HepG2 (cell line): ENCODE data around the gene CD164L2. TPM values are rescaled to one million over a fixed set of nuclear protein-coding genes. Genes with fewer than 3 reads are reported as not detected.
A peak's percentile ranks its signal among the peaks of the same experiment; 100 is the strongest.

Source experiments
- CHD2 ChIP-seq: IDR thresholded peaks from 2 replicates; pipeline ENCODE4 v1.6.1; 2011; ENCODE audit warnings: low read depth, low read length, improper control_type of control experiment
- FOXC1 ChIP-seq: sonication (generic); formaldehyde crosslinking; IDR thresholded peaks from 2 replicates; pipeline ENCODE4 v1.8.0; 2022; ENCODE audit warnings: mild to moderate bottlenecking, missing genetic modification reagents, borderline replicate concordance
- FOXK1 ChIP-seq: sonication (generic); formaldehyde crosslinking; IDR thresholded peaks from 2 replicates; pipeline ENCODE4 v1.4.0; 2020; ENCODE audit warnings: low read depth, missing genetic modification reagents, borderline replicate concordance
- FOXM1 ChIP-seq: sonication (generic); formaldehyde crosslinking; IDR thresholded peaks from 2 replicates; pipeline ENCODE4 v1.5.0; 2020; ENCODE audit warnings: missing genetic modification reagents
- GMEB1 ChIP-seq: sonication (generic); formaldehyde crosslinking; IDR thresholded peaks from 2 replicates; pipeline ENCODE4 v1.5.1; 2020; ENCODE audit warnings: missing genetic modification reagents, mild to moderate bottlenecking, borderline replicate concordance
- HDAC2 ChIP-seq: sonication (generic); formaldehyde crosslinking; IDR thresholded peaks from 2 replicates; pipeline ENCODE4 v1.4.0; 2020; ENCODE audit warnings: missing genetic modification reagents
- KDM6A ChIP-seq: IDR thresholded peaks from 2 replicates; pipeline ENCODE4 v1.6.1; 2016; ENCODE audit warnings: low read depth
- KLF12 ChIP-seq: sonication (generic); formaldehyde crosslinking; IDR thresholded peaks from 2 replicates; pipeline ENCODE4 v1.4.0; 2020; ENCODE audit warnings: missing genetic modification reagents, borderline replicate concordance
- KLF6 ChIP-seq: IDR thresholded peaks from 2 replicates; pipeline ENCODE4 v1.8.0; 2016; ENCODE audit warnings: missing biosample characterization, missing genetic modification reagents
- KMT2B ChIP-seq: IDR thresholded peaks from 2 replicates; pipeline ENCODE4 v1.6.1; 2016; ENCODE audit warnings: missing genetic modification reagents, missing compliant biosample characterization
- MTF2 ChIP-seq: sonication (generic); formaldehyde crosslinking; IDR thresholded peaks from 2 replicates; pipeline ENCODE4 v1.5.0; 2020; ENCODE audit warnings: missing genetic modification reagents, borderline replicate concordance
- NFYB ChIP-seq: sonication (generic); formaldehyde crosslinking; IDR thresholded peaks from 2 replicates; pipeline ENCODE4 v1.4.0; 2020; ENCODE audit warnings: missing genetic modification reagents
- THRA ChIP-seq: sonication (generic); formaldehyde crosslinking; IDR thresholded peaks from 2 replicates; pipeline ENCODE4 v1.4.0; 2020; ENCODE audit warnings: missing genetic modification reagents, borderline replicate concordance
- ZNF101 ChIP-seq: sonication (generic); formaldehyde crosslinking; IDR thresholded peaks from 2 replicates; pipeline ENCODE4 v1.4.0; 2020; ENCODE audit warnings: mild to moderate bottlenecking, low read depth, missing genetic modification reagents, borderline replicate concordance
- ZNF616 ChIP-seq: sonication (generic); formaldehyde crosslinking; IDR thresholded peaks from 2 replicates; pipeline ENCODE4 v1.5.0; 2020; ENCODE audit warnings: low read depth, mild to moderate bottlenecking, missing genetic modification reagents
- ZNF619 ChIP-seq: sonication (generic); formaldehyde crosslinking; IDR thresholded peaks from 2 replicates; pipeline ENCODE4 v1.4.0; 2020; ENCODE audit warnings: mild to moderate bottlenecking, missing genetic modification reagents
- ZNF670 ChIP-seq: sonication (generic); formaldehyde crosslinking; IDR thresholded peaks from 2 replicates; pipeline ENCODE4 v1.8.0; 2022; ENCODE audit warnings: mild to moderate bottlenecking, missing genetic modification reagents, borderline replicate concordance
- ZNF784 ChIP-seq: sonication (generic); formaldehyde crosslinking; IDR thresholded peaks from 2 replicates; pipeline ENCODE4 v1.5.1; 2020; ENCODE audit warnings: missing genetic modification reagents, mild to moderate bottlenecking, borderline replicate concordance
- ZNF800 ChIP-seq: sonication (generic); formaldehyde crosslinking; IDR thresholded peaks from 2 replicates; pipeline ENCODE4 v1.4.0; 2020; ENCODE audit warnings: missing genetic modification reagents
- polyA plus RNA-seq, 8 experiments: library from polyadenylated mRNA; depleted of rRNA in 3 of 8; stranded (reverse) in 7 of 8; unstranded in 1 of 8; fragments of >200 nt; fragmentation: Illumina TruSeq in 4 of 8; extraction: Trizol in 4 of 8; gene quantifications; 2 replicates each; pipeline versions ENCODE4 v1.2.1 to v1.2.3, GENCODE V29; 2011 to 2016; ENCODE audit warnings: low read depth in 4 of 8, missing spikeins in 1 of 8, mixed read lengths in 1 of 8; ENCODE audit not compliant: insufficient read depth in 1 of 8
- total RNA-seq, 5 experiments: library from RNA; depleted of rRNA; stranded (reverse); fragments of >200 nt; fragmentation: Illumina TruSeq; extraction: Trizol; gene quantifications; 2 replicates each; pipeline ENCODE4 v1.2.3, GENCODE V29; 2016; ENCODE audit warnings: low read depth in 1 of 5
- TF ChIP-seq, protein P1 (sequence below): sonication (generic); formaldehyde crosslinking; IDR thresholded peaks from 2 replicates; pipeline ENCODE4 v1.5.0; 2020; ENCODE audit warnings: missing genetic modification reagents
- TF ChIP-seq, protein P2 (sequence below): sonication (generic); formaldehyde crosslinking; IDR thresholded peaks from 2 replicates; pipeline ENCODE4 v1.8.1; 2023; ENCODE audit warnings: mild to moderate bottlenecking, moderate library complexity, missing genetic modification reagents

The CD164L2 gene
- total and polyA plus RNA-seq, 2 of the 13 experiments (the other 11 are each of a cell fraction or from before 2014, with no cell fraction given): not detected

DNA sequence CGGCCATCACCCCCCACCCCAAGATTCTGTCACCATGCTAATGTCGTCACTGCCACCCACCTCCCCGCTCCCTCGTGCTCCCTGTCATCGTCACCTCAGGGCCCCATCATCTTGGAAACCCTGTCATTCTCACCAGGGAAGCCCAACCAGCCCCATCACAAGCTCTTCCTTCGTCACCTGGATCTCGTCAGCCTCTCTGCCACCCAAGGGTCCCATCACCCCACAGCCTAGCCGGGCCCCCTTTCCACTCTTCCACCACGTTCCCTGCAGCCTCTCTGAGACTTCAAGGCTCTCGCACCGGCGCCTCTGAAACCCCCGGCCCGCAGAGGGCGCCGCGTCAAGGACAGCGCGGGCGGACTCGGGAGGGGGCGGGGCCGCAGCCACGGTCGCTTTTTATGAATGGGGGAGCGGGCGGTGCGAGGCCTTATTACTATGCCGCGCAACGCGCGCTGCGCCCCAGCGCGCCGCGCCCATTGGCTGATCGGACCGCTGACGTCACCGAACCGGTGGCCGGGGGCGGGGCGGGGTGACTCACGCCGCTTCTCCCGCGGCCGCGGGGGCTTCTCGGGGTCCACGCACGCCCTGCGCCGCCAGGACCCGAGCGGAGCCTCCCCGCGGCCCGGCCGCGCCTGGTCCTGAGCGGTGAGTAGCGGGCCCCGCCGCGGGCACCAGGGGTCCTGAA is 9.1 kb upstream of the CD164L2 start, which contains the start of gene GPR3 (continued):
- TF ChIP-seq FOXK1 (CRISPR knock-in tag) (peak; percentile 48; the same call in 1 of the 2 replicates), ZNF784 (no peak), GMEB1 (peak; percentile 68), ZNF616 (CRISPR knock-in tag) (no peak), KDM6A (CRISPR knock-in tag) (no peak), KLF12 (CRISPR knock-in tag) (no peak), CHD2 (no peak), ZNF800 (no peak), NFYB (CRISPR knock-in tag) (peak; percentile 81), ZNF101 (CRISPR knock-in tag) (no peak), ZNF670 (peak; percentile 59; the same call in 1 of the 2 replicates), KMT2B (no peak), FOXM1 (CRISPR knock-in tag) (peak; percentile 61; the same call in 1 of the 2 replicates), FOXC1 (CRISPR knock-in tag) (no peak), MTF2 (CRISPR knock-in tag) (no peak), KLF6 (CRISPR knock-in tag) (no peak), ZNF619 (no peak), THRA (CRISPR knock-in tag) (no peak), HDAC2 (CRISPR knock-in tag) (no peak)
- TF ChIP-seq, protein P1, sequence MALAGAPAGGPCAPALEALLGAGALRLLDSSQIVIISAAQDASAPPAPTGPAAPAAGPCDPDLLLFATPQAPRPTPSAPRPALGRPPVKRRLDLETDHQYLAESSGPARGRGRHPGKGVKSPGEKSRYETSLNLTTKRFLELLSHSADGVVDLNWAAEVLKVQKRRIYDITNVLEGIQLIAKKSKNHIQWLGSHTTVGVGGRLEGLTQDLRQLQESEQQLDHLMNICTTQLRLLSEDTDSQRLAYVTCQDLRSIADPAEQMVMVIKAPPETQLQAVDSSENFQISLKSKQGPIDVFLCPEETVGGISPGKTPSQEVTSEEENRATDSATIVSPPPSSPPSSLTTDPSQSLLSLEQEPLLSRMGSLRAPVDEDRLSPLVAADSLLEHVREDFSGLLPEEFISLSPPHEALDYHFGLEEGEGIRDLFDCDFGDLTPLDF (CRISPR knock-in tag): no peak
- TF ChIP-seq, protein P2, sequence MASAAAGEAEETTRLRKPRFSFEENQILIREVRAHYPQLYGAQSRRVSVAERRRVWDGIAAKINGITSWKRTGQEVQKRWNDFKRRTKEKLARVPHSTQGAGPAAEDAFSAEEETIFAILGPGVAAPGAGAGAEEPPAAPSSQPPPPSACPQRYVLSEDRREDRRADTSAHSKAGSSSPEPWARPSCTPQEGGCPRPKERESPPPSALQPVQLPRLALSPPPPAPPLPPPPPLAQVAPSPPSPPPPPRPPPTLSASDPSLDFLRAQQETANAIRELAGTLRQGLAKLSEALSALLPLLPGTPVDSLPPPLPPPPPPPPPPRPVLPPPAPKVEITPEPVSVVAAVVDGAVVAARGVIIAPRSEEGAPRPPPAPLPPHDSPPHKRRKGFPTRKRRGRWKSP (CRISPR knock-in tag): peak; percentile 71; the same call in 1 of the 2 replicates
